Measurements from ENCODE around the gene VCAN. TPM values are rescaled to one million over a fixed set of nuclear protein-coding genes. Genes with fewer than 3 reads are reported as not detected.

VCAN gene
- total RNA-seq, 4 donors from 2014 or later, result 10.5 to 40.4 (median 16.6) TPM

GRCh38 chr5:83484294-83484693, 12.8 kb downstream of the VCAN start:
- H3K9me3 ChIP-seq, result no peaks in the 10 kb centered on the region
- no peak overlapping the region for H3K27ac ChIP-seq
- no peaks in the 10 kb centered on the region for H3K36me3 ChIP-seq
- H3K27me3 ChIP-seq, result no peaks in the 10 kb centered on the region
- DNase-seq, result no peak
- no peaks in the 10 kb centered on the region for H3K4me1 ChIP-seq
- no peak for TF ChIP-seq CTCF (IDR thresholded peaks at IDR 0.05)
- TF ChIP-seq POLR2A (IDR thresholded peaks at IDR 0.05), result no peak
- no peak overlapping the region for H3K4me3 ChIP-seq

GRCh38 chr5:83485842-83486241, 14.3 kb downstream of the VCAN start:
- H3K27ac ChIP-seq, result no peak overlapping the region
- TF ChIP-seq POLR2A (IDR thresholded peaks at IDR 0.05), result no peak
- no peak for TF ChIP-seq CTCF (IDR thresholded peaks at IDR 0.05)

GRCh38 chr5:83487155-83487554, 15.6 kb downstream of the VCAN start:
- TF ChIP-seq POLR2A (IDR thresholded peaks at IDR 0.05), result no peak
- TF ChIP-seq CTCF (IDR thresholded peaks at IDR 0.05), result no peak
- H3K27ac ChIP-seq, result no peak overlapping the region
- no peaks in the 10 kb centered on the region for H3K9me3 ChIP-seq
- no peak for DNase-seq
- no peaks in the 10 kb centered on the region for H3K27me3 ChIP-seq
- H3K36me3 ChIP-seq, result no peaks in the 10 kb centered on the region
- no peak overlapping the region for H3K4me3 ChIP-seq
- H3K4me1 ChIP-seq, result no peaks in the 10 kb centered on the region

More at GRCh38 chr5:83485842-83486241, 14.3 kb downstream of the VCAN start:
- Histone ChIP-seq H3K4me1 (no peaks in the 10 kb centered on the region), H3K4me3 (no peak overlapping the region), H3K9me3 (no peaks in the 10 kb centered on the region), H3K36me3 (no peaks in the 10 kb centered on the region), H3K27me3 (no peaks in the 10 kb centered on the region)
- no peak for DNase-seq

GRCh38 chr5:83488271-83488670, 16.7 kb downstream of the VCAN start:
- no peak overlapping the region for H3K27ac ChIP-seq
- no peaks in the 10 kb centered on the region for H3K9me3 ChIP-seq
- no peak for TF ChIP-seq CTCF (IDR thresholded peaks at IDR 0.05)
- TF ChIP-seq POLR2A (IDR thresholded peaks at IDR 0.05), result no peak
- H3K36me3 ChIP-seq, result no peaks in the 10 kb centered on the region
- H3K27me3 ChIP-seq, result no peaks in the 10 kb centered on the region
- H3K4me3 ChIP-seq, result no peak overlapping the region
- H3K4me1 ChIP-seq, result no peaks in the 10 kb centered on the region
- no peak for DNase-seq

- H3K36me3 ChIP-seq, result no peaks in the 10 kb centered on the region
- H3K27ac ChIP-seq, result no peak overlapping the region
- TF ChIP-seq CTCF (IDR thresholded peaks at IDR 0.05), result no peak
- no peak for TF ChIP-seq POLR2A (IDR thresholded peaks at IDR 0.05)
- H3K4me3 ChIP-seq, result no peak overlapping the region
- no peaks in the 10 kb centered on the region for H3K27me3 ChIP-seq
- H3K9me3 ChIP-seq, result no peaks in the 10 kb centered on the region
- DNase-seq, result no peak
- no peaks in the 10 kb centered on the region for H3K4me1 ChIP-seq
Measured at GRCh38 chr5:83488821-83489220, 17.3 kb downstream of the VCAN start.

GRCh38 chr5:83490203-83490602, 18.7 kb downstream of the VCAN start:
- DNase-seq, result no peak
- TF ChIP-seq CTCF (IDR thresholded peaks at IDR 0.05) (no peak), POLR2A (IDR thresholded peaks at IDR 0.05) (no peak)
- Histone ChIP-seq H3K36me3 (no peaks in the 10 kb centered on the region), H3K4me1 (no peaks in the 10 kb centered on the region), H3K9me3 (no peaks in the 10 kb centered on the region), H3K4me3 (no peak overlapping the region), H3K27me3 (no peaks in the 10 kb centered on the region), H3K27ac (no peak overlapping the region)

Data from Peyer's patch (tissue), 4 donors.